HPDE6-E6E7 (cell line): ENCODE measurements around the gene CDH5.
"Not testable (repeated sequence)": the region's sequence is repeated elsewhere in the genome, so short reads cannot be mapped to it uniquely, and the experiment has no call there.

ENCODE experiments used
- DNase-seq: peaks from one replicate; pipeline ENCODE4 v3.0.0; 2011; ENCODE audit warnings: missing footprints; ENCODE audit errors: extremely low spot score

The CDH5 gene

DNA sequence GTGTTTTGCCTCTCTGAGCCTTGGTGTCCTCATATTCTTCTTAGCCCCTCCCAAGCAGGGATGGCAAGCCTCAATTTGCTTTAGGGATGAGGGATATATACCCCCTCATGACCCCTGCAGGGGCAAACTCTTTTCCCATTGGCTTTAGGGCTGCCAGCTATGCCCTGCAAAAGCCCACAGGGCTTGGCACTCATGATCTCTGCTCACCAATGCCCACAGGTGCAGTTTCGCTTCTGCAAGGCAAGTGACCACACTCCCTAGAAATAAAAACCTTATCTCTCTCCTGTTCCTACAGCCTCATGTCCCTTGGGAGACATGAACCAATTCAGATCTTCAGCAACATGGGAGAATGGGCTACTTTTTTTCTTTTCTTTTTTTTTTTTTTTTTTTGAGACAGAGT, 69.4 kb downstream of the CDH5 start:
- no peak for DNase-seq

DNA sequence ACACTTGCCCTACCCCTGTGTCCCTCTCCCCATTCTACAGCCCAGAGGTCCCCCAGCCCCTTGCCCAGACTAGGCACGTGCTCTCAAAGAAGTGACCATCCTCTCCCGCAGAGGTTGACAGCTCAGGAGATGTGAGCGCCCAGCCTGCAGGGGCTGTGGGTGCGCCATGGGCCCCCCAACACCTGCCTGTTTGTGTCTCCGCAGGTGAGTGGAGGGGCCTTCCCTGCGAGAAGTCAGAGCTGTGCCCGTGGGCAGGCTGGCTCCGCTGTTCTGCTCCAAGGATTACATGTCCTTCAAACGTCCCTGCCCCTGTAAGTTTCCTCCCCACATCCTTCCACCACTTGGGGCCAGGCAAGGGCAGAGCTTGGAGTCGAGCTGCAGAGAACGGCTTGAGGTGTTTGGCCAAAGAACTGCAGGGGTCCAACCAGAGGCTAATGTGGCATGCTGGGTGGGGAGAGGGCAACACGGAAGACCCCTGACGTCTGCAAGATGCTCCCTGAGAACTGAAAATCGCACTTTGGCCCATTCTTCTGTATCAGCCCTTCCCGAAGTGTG, 71.0 kb downstream of the CDH5 start:
- DNase-seq: no peak

DNA sequence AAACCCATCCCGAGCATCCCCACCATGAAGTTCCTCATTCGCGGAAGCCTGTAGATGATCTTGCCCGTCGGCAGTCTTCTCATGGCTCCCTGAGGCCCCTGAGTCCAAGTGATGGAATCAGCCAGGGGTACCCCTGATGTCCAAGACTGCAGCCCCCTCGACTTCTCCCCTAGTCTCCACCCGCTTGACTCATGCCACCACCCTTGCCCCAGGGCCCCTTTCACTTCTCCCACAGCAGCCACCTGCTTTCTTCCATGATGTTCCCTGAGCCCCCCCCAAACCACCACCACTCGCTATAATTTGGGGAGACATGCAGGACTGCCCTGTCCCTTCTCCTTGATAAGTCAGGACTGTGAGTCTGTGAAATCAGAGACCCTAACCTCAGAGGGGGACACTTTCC, 72.0 kb downstream of the CDH5 start:
- DNase-seq: no peak

DNA sequence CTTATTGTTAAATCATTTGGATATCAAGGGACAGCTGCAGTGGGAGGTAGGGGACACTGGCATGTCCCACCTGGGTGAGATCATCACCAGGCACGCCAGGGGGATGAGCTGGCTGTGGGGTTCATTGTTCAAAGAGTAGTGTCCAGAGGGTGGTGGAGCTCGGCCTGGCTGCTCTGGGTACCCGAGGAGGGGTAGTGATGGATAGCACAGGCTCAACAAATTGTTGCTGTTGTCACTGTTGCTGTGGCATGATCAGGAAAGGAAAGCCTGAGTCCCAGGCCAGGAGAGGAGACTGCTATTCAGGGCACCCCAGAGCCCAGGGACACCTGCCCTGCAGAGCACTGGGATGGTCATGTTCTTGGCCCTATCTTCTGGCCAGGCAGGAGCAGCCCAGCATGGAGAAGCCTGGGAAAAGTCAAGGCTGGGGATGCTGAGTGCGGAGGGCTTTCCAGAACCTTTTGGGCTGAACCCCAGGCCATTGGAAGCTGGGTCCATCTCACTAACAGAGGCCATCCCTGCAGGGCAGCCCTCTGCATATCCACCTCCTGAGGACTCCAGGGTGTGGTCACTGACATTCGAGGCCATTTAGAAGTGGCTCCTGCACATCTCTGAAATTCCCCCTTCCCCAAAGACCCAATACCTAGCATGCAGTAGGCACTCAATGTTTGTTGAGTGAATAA, 72.7 kb downstream of the CDH5 start:
- no peak for DNase-seq

DNA sequence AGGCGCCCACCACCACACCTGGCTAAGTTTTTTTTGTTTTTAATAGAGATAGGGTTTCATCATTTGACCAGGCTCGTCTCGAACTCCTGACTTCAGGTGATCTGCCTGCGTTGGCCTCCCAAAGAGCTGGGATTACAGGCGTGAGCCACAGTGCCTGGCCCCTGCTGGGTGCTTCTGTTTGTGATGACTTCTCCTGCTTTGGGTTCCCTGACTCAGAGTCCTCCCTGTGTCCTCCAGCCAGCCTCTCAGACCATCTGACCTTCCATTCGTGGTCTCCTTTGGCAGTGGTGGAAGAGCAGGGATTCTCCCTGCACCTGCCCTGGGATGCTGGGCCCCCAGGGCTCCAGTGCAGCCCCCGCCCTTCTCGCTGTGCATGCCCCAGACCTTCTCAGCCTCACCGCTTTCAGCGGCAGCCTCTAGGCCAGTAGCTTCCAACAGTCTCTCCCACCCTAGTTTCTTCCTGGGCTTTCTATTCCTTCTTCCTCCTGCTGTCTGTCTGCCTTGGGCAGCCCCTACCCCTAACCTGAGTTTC, 73.8 kb downstream of the CDH5 start:
- no peak for DNase-seq

DNA sequence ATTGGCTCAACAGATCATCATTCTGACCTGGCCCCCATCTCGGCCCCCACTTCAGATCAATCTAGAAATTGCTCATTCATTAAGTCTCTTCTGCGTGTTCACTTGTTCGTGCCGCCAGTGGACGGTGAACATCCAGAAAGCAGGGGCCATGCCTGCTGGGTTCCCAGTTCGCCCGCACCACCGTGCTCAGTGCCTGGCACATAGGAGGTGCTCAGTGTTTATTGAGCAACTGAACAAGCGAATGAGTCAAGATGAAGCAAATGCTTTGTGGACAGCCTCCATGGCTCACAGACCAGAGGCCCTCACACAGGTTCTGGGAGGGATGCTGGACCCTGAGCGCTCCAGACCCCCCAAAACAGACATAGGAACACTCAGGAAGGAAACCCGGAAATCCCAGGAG, 74.5 kb downstream of the CDH5 start:
- DNase-seq: no peak

DNA sequence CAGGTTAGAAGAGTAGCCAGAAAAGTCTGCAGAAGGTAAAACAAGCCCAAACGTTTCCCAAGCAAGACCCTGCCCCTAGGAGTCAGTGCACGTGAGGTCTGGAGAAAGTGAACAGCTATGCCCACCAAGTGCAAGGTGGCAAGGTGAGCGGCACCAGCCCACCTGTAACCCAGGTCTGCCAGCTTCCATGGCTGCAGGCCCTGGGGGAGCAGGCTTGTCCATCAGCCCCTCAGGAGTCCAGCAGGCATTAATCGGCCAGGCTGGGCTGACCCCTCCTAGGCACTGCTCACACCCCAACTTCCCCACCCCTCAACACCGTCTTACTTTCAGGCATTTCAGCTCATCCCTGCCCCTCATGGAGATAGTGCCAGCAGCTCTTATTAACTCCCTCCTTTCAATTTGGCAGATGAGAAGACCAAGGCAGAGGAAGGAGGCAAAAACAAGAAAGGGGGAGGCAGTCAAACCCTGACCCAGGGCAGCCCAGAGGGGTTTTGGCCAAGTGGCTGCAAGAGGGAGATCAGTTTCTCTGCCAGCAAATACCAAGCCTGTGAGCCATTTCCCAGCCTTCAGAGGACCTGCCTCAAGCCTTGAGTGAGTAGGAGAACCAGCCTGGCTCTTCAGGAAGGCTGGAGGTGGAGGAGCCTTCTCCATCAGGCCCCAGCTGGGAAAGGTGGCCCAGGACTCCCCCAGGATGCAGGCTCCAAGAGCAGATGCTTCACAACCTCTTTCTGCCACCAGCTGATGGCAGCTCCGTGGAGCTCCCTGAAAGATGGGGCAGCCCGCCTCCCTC, 75.3 kb downstream of the CDH5 start:
- no peak for DNase-seq

DNA sequence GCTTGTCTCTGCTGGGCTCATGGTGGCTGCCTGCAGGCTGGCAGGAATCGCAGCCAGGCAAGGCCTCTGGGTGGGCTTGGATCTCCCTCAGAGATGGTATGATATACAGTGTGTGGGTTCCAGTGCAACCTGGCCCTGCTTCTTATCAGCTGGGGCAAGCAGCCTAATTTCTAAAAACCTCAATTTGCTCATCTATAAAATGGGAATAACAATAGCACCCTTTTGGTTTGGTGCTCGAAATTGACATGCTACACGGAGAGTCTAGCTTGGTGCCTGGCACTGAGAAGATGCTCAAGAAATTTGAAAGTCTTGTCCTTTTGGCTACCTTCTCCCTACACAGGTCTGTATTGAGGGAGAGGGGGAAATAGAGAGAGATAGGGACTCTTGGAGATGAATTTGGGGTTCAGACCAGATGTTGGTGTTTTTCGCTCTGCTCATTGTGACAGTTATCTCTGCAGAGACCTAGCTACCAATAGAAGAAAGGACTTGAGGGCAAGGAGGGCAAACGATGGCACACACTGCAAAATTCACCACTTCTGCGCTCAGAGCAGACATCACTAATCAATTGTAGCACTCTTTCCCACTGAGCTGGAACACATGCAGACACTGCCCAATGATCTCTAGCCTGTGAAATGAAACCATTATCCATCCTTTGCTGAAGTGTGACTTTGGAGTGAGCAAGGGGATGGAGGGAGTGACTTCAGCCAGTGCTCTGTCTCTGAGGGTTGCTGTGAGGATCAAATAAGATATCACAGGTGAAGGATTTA, 76.2 kb downstream of the CDH5 start:
- no peak for DNase-seq

DNA sequence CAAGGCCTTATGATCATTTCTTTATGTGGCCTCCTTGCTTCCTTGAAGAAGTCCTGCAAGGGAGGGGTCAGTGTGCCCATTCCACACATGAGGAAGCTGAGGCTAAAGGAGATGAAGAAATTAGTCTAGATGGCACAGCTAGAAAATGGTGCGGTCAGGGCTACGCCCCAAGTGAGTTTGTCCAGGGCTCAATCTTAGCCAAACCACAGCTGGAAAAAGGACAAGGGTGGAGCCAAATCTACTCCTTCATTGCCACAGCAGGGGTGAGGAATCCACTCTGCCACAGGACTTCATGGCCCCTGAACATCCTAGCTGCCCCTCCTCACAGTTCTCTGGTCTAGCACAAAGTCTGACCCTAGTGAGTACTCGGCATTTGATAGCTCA, 76.8 kb downstream of the CDH5 start:
- DNase-seq: no peak

DNA sequence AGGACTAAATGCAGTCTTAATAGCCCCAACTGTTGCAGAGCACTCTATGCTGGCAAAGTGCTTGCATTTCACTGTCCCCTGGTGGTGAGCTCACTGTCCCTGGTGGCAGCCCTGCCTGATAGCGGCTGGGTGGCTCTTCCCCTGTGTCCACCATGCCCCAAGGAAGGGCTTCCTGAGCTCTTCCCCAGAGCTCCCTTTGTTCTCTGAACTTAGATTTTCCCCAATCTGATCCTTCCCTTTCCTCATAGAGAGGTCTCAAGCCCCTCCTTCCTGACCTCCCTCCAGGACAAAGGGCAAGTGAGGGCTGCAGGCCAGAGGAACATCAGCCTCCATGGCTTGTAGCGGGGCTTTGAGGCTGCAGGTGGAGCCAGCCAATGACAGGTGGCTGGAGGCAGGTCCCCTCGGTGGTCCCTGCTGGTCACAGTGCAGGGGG, 77.6 kb downstream of the CDH5 start:
- no peak for DNase-seq

DNA sequence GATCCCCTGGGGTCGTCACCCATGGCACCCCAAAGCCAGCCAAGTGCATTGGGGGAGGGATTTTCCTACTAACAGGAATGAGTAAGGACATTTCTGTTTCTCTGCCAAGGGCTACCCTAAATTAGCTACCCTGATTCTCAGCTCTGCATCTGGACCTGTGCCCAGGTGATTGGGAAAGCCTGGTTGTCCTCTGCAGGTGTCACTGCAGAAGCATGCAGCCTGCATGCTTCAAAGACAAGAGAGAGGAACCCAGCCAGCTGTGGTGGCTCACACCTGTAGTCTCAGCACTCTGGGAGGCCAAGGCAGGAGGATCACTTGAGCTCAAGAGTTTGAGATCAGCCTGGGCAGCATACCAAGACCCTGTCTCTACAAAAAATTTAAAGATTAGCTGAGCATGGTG, 80.2 kb downstream of the CDH5 start:
- no peak for DNase-seq

DNA sequence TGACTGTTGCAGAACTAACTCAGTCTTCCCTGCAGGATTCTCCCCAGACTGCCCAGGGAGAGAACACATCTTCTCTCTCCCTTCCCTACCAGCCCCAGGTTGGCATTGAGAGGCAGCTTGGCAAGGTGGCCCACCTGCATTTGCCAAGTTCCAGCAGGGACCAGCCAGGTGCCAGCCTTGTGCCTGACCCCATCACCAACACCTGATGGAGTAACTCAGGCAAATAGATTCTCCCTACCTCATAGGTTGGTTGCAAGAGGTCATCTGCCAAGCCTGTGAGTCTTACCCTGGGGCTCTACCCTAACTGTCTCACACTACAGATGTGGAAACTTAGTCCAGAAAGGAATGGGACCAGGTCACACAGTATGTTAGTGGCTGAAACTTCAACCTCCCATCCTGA, 81.0 kb downstream of the CDH5 start:
- no peak for DNase-seq

DNA sequence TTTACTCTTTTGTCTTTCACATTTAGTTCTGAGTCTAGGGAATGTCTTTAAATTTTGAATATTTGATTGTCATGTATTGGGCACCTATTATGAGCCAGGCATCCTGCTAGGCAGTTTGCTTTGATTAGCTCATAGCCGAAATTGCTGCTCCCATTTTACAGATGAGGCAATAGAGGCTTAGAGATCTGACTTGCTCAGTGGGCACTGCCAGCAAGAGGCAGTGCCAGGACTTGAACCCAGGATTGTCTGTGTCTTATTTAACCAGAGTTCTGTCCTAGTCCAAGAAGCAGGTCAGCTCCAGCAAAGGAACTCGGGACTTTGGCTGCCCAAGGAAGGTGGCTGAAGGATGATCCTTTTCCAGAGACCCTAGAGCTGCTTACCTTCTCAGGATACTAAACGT, 85.1 kb downstream of the CDH5 start:
- no peak for DNase-seq

DNA sequence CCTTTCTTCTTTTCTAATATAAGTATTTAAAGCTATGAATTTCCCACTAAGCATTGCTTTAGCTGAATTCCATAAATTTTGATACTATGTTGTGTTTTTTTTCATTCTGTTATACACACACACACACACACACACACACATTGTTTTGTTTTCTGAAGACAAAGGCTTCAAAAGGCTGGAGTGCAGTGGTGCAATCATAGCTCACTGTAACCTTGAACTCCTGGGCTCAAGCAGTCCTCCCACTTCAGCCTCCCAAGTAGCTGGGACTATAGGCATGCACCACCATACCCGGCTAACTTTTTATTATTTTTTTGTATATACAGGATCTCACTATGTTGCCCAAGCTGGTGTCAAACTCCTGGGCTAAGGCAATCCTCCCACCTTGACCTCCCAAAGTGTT, 86.7 kb downstream of the CDH5 start:
- DNase-seq: not testable (repeated sequence)
